Aorta (tissue), 5 donors: ENCODE measurements around the gene TAF11. TPM values are rescaled to one million over a fixed set of nuclear protein-coding genes. Genes with fewer than 3 reads are reported as not detected.
"Not testable (repeated sequence)": the region's sequence is repeated elsewhere in the genome, so short reads cannot be mapped to it uniquely, and the experiment has no call there.

Experiments
- ATAC-seq: fragments of 200-7000 bp; cut with Tn5 transposase; one replicate; pipeline ENCODE4 v1.9.1; 2022; ENCODE audit warnings: moderate library complexity; ENCODE audit not compliant: low FRiP score
- DNase-seq, 2 donors: peaks; one replicate each; pipeline ENCODE4 v3.0.0-alpha.2; 2020
- H3K27ac ChIP-seq, 2 donors: one replicate each; pipeline ENCODE4 v1.5.1; 2013; ENCODE audit warnings: low read length in 2 of 2, mild to moderate bottlenecking in 2 of 2, moderate library complexity in 2 of 2, control low read depth in 1 of 2, inconsistent platforms in 1 of 2, low read depth in 1 of 2
- H3K27me3 ChIP-seq, 2 donors: one replicate each; pipeline ENCODE4 v1.6.1; 2013; ENCODE audit warnings: control low read depth in 1 of 2, low read length in 1 of 2, mild to moderate bottlenecking in 1 of 2, moderate library complexity in 1 of 2; ENCODE audit not compliant: insufficient read depth in 2 of 2, control insufficient read depth in 1 of 2
- H3K36me3 ChIP-seq, 2 donors: one replicate each; pipeline ENCODE4 v1.6.1; 2013; ENCODE audit warnings: control low read depth in 1 of 2, low read length in 1 of 2, mild to moderate bottlenecking in 1 of 2; ENCODE audit not compliant: insufficient read depth in 2 of 2, control insufficient read depth in 1 of 2
- H3K4me1 ChIP-seq, 2 donors: one replicate each; pipeline ENCODE4 v1.6.1; 2013; ENCODE audit warnings: low read length in 2 of 2, control low read depth in 1 of 2, mild to moderate bottlenecking in 1 of 2, moderate library complexity in 1 of 2; ENCODE audit not compliant: insufficient read depth in 2 of 2, control insufficient read depth in 1 of 2
- H3K4me3 ChIP-seq, 2 donors: one replicate each; pipeline ENCODE4 v1.5.1; 2013; ENCODE audit warnings: low read length in 2 of 2, control low read depth in 1 of 2, mild to moderate bottlenecking in 1 of 2
- H3K9me3 ChIP-seq: one replicate; pipeline ENCODE4 v1.6.1; 2013; ENCODE audit warnings: mild to moderate bottlenecking, low read length; ENCODE audit not compliant: control insufficient read depth
- WGBS, 2 donors: extraction: QIAGEN DNeasy Blood & Tissue Kit; methylation state at CpG; one replicate each; pipeline ENCODE4 v1.1.7; 2013; 5-methylcytosine and 5-hydroxymethylcytosine counted together
- intact Hi-C, 2 donors: fragments of 100-400 bp; cut with DNase I; formaldehyde crosslinking; loops; one replicate each; pipeline versions ENCODE4 v1.14.2 to v1.15.0; 2022
- polyA plus RNA-seq, 2 donors: library from polyadenylated mRNA; stranded (reverse); fragments of 200-250 nt; gene quantifications; one replicate each; pipeline ENCODE4 v1.2.3, GENCODE V29; 2013
- total RNA-seq, 2 donors: library from RNA; stranded (reverse); fragmentation: NEBNext Ultra II Directional; extraction: Animal tissue kit (Norgen Biotek cat#: 25700); gene quantifications; one replicate each; pipeline ENCODE4 v1.2.1, GENCODE V29; 2021
- donor health status: healthy with polysubstance abuse.
- donor health status: Bipolar disorder and iron deficiency.
- donor health status: DM: no; HTN: no; CAD: no.
- donor health status: DM: no; HTN: no; CAD: no.
- donor health status: DM: yes; HTN: yes; CAD: no.

TAF11 gene
- total and polyA plus RNA-seq, 4 donors = 18.8 to 50.6 (median 31.6) TPM

GRCh38 chr6:34864007-34864406 lies 23.8 kb downstream of the TAF11 start:
- WGBS, 2 donors = 93 to 94% methylated on average over 4 of the region's 4 CpGs
- H3K9me3 ChIP-seq = no peaks in the 10 kb centered on the region
- H3K36me3 ChIP-seq = peaks cover 5 to 9% of the 10 kb centered on the region in 2 donors
- H3K4me3 ChIP-seq = no peak overlapping the region
- DNase-seq = no peak
- no peak overlapping the region for H3K27ac ChIP-seq
- no peaks in the 10 kb centered on the region for H3K27me3 ChIP-seq
- intact Hi-C loops = no loop called here
- no peak for ATAC-seq
- no peaks in the 10 kb centered on the region for H3K4me1 ChIP-seq

GRCh38 chr6:34860776-34861175 lies 27.1 kb downstream of the TAF11 start:
- ATAC-seq (no peak), DNase-seq (no peak)
- H3K4me3 ChIP-seq = no peak overlapping the region
- H3K4me1 ChIP-seq = no peaks in the 10 kb centered on the region
- H3K36me3 ChIP-seq = peaks cover 10 to 12% of the 10 kb centered on the region in 2 donors
- 77 to 94% methylated on average over 1 of the region's 1 CpG for WGBS, 2 donors
- intact Hi-C loops = no loop called here
- no peaks in the 10 kb centered on the region for H3K27me3 ChIP-seq
- H3K27ac ChIP-seq = no peak overlapping the region
- no peaks in the 10 kb centered on the region for H3K9me3 ChIP-seq

GRCh38 chr6:34859951-34860350 lies 27.9 kb downstream of the TAF11 start:
- peaks cover 14 to 15% of the 10 kb centered on the region in 2 donors for H3K36me3 ChIP-seq

GRCh38 chr6:34858681-34859080 lies 29.2 kb downstream of the TAF11 start:
- peaks cover 13 to 14% of the 10 kb centered on the region in 2 donors for H3K36me3 ChIP-seq
- intact Hi-C loops = no loop called here
- WGBS, 2 donors = 86 to 89% methylated on average over 7 of the region's 7 CpGs
- no peaks in the 10 kb centered on the region for H3K27me3 ChIP-seq
- no peaks in the 10 kb centered on the region for H3K4me1 ChIP-seq
- H3K27ac ChIP-seq = no peak overlapping the region
- no peak overlapping the region for H3K4me3 ChIP-seq
- DNase-seq (no peak), ATAC-seq (no peak)
- H3K9me3 ChIP-seq = no peaks in the 10 kb centered on the region

More at GRCh38 chr6:34859951-34860350, 27.9 kb downstream of the TAF11 start:
- H3K9me3 ChIP-seq = no peaks in the 10 kb centered on the region
- no peaks in the 10 kb centered on the region for H3K27me3 ChIP-seq
- no peak overlapping the region for H3K27ac ChIP-seq
- DNase-seq (no peak), ATAC-seq (no peak)
- no peak overlapping the region for H3K4me3 ChIP-seq
- no peaks in the 10 kb centered on the region for H3K4me1 ChIP-seq
- 86 to 90% methylated on average over 4 of the region's 4 CpGs for WGBS, 2 donors
- intact Hi-C loops = no loop called here

GRCh38 chr6:34855463-34855862 lies 32.4 kb downstream of the TAF11 start:
- intact Hi-C loops = no loop called here
- DNase-seq (no peak), ATAC-seq (no peak)
- WGBS, 2 donors = 80 to 81% methylated on average over 7 of the region's 7 CpGs
- H3K9me3 ChIP-seq = no peaks in the 10 kb centered on the region
- H3K4me3 ChIP-seq = no peak overlapping the region
- no peaks in the 10 kb centered on the region for H3K27me3 ChIP-seq
- H3K27ac ChIP-seq = no peak overlapping the region
- no peaks in the 10 kb centered on the region for H3K4me1 ChIP-seq
- peaks cover 13 to 14% of the 10 kb centered on the region in 2 donors for H3K36me3 ChIP-seq

- DNase-seq (no peak), ATAC-seq (no peak)
- WGBS, 2 donors = 86 to 88% methylated on average over 4 of the region's 4 CpGs
- Histone ChIP-seq H3K9me3 (no peaks in the 10 kb centered on the region), H3K27me3 (no peaks in the 10 kb centered on the region), H3K27ac (no peak overlapping the region), H3K4me3 (no peak overlapping the region), H3K36me3 (peaks cover 7% of the 10 kb centered on the region in 2 donors), H3K4me1 (no peaks in the 10 kb centered on the region)
- intact Hi-C loops = no loop called here
Measured at GRCh38 chr6:34852406-34853085, 35.3 kb downstream of the TAF11 start.

- no peaks in the 10 kb centered on the region for H3K4me1 ChIP-seq
- peaks cover 5 to 7% of the 10 kb centered on the region in 2 donors for H3K36me3 ChIP-seq
- DNase-seq (no peak), ATAC-seq (no peak)
- WGBS, 2 donors = 100% methylated on average over 1 of the region's 1 CpG
- H3K27me3 ChIP-seq = no peaks in the 10 kb centered on the region
- H3K4me3 ChIP-seq = no peak overlapping the region
- no peak overlapping the region for H3K27ac ChIP-seq
- intact Hi-C loops = no loop called here
- no peaks in the 10 kb centered on the region for H3K9me3 ChIP-seq
Measured at GRCh38 chr6:34851361-34851760, 36.5 kb downstream of the TAF11 start.

- WGBS, 2 donors = 79 to 90% methylated on average over 6 of the region's 6 CpGs
- DNase-seq, H3K27me3 ChIP-seq, ATAC-seq, H3K4me3 ChIP-seq, H3K36me3 ChIP-seq, intact Hi-C loops, H3K4me1 ChIP-seq, H3K9me3 ChIP-seq, H3K27ac ChIP-seq: not testable (repeated sequence)
Measured at GRCh38 chr6:34849066-34849465, 38.8 kb downstream of the TAF11 start.

- Histone ChIP-seq H3K4me1 (no peaks in the 10 kb centered on the region), H3K36me3 (peaks cover 0 to 3% of the 10 kb centered on the region in 2 donors), H3K27me3 (no peaks in the 10 kb centered on the region), H3K27ac (no peak overlapping the region), H3K4me3 (no peak overlapping the region), H3K9me3 (no peaks in the 10 kb centered on the region)
- DNase-seq = no peak
- WGBS, 2 donors = 95% methylated on average over 15 of the region's 15 CpGs
- no peak for ATAC-seq
- intact Hi-C loops = no loop called here
Measured at GRCh38 chr6:34839666-34840352, 48.0 kb downstream of the TAF11 start.
